Stomach (tissue), 9 donors: ENCODE results near the gene REEP6. TPM values are rescaled to one million over a fixed set of nuclear protein-coding genes. Genes with fewer than 3 reads are reported as not detected.
A peak's percentile ranks its signal among the peaks of the same experiment; 100 is the strongest.

Source experiments
- DNase-seq, 2 donors: peaks; one replicate each; pipeline versions ENCODE4 v3.0.0 to v3.0.0-alpha.2; 2013 to 2019
- H3K27ac ChIP-seq, 5 donors: fragments of 200-600 bp in 4 of 5; sonication (generic) in 4 of 5; one replicate each; pipeline ENCODE4 v1.5.1; 2013 to 2019; ENCODE audit warnings: mild to moderate bottlenecking in 1 of 5, moderate library complexity in 1 of 5
- H3K27me3 ChIP-seq, 3 donors: fragments of 200-600 bp; sonication (generic); one replicate each; pipeline ENCODE4 v1.5.1; 2017 to 2019; ENCODE audit warnings: mixed run types in 1 of 3
- H3K36me3 ChIP-seq, 4 donors: fragments of 200-600 bp; sonication (generic); 1 replicate in 3 of 4; 2 replicates in 1 of 4; pipeline ENCODE4 v1.5.1; 2016 to 2019
- H3K4me1 ChIP-seq, 4 donors: fragments of 200-600 bp; sonication (generic); one replicate each; pipeline ENCODE4 v1.5.1; 2016 to 2019
- H3K4me3 ChIP-seq, 4 donors: fragments of 200-600 bp; sonication (generic) in 3 of 4; one replicate each; pipeline ENCODE4 v1.5.1; 2016 to 2019; ENCODE audit warnings: mild to moderate bottlenecking in 1 of 4
- H3K9me3 ChIP-seq, 4 donors: fragments of 200-600 bp; sonication (generic); one replicate each; pipeline ENCODE4 v1.5.1; 2016 to 2019
- EP300 ChIP-seq: sonication (generic); formaldehyde crosslinking; IDR thresholded peaks from one replicate; pipeline ENCODE4 v1.6.1; 2017; ENCODE audit warnings: antibody characterized with exemption
- POLR2A ChIP-seq, 4 donors: fragments of 450-650 bp; IDR thresholded peaks; one replicate each; pipeline ENCODE4 v1.6.1; 2016; ENCODE audit warnings: antibody characterized with exemption in 4 of 4, control low read depth in 2 of 4, mild to moderate bottlenecking in 1 of 4, moderate library complexity in 1 of 4
- POLR2AphosphoS5 ChIP-seq, 3 donors: sonication (generic); formaldehyde crosslinking; IDR thresholded peaks; one replicate each; pipeline ENCODE4 v1.6.1; 2016; ENCODE audit warnings: antibody characterized with exemption in 3 of 3
- WGBS, 5 donors: extraction: QIAGEN DNeasy Blood & Tissue Kit in 3 of 5; methylation state at CpG; one replicate each; pipeline versions ENCODE4 v1.1.5 to v1.1.7; 2013 to 2018; 5-methylcytosine and 5-hydroxymethylcytosine counted together
- intact Hi-C: fragments of 100-400 bp; cut with DNase I; formaldehyde crosslinking; loops from one replicate; pipeline ENCODE4 v1.15.1; 2023; ENCODE audit warnings: low total_unique reads
- polyA plus RNA-seq, 3 donors: library from polyadenylated mRNA; stranded (reverse); fragments of 200-250 nt; gene quantifications; one replicate each; pipeline ENCODE4 v1.2.3, GENCODE V29; 2013
- total RNA-seq, 5 donors: library from RNA; depleted of rRNA; stranded (reverse); fragments of >200 nt; gene quantifications; one replicate each; pipeline versions ENCODE4 v1.1.0 to v1.2.3, GENCODE V29; 2014 to 2016
- TF ChIP-seq, protein P1 (sequence below), 7 experiments: fragments of 450-650 bp in 4 of 7; fragments of 200-600 bp in 3 of 7; sonication (generic) in 3 of 7; IDR thresholded peaks; one replicate each; pipeline ENCODE4 v1.5.1; 2016 to 2019; ENCODE audit warnings: antibody characterized with exemption in 7 of 7, control low read depth in 2 of 7, mild to moderate bottlenecking in 1 of 7
- donor health status: healthy with polysubstance abuse.
- donor health status: Bipolar disorder and iron deficiency.
- donor health status: healthy.

The REEP6 gene
- total and polyA plus RNA-seq, 8 donors = 3.5 to 24.3 (median 6.1) TPM; not detected in 3

DNA sequence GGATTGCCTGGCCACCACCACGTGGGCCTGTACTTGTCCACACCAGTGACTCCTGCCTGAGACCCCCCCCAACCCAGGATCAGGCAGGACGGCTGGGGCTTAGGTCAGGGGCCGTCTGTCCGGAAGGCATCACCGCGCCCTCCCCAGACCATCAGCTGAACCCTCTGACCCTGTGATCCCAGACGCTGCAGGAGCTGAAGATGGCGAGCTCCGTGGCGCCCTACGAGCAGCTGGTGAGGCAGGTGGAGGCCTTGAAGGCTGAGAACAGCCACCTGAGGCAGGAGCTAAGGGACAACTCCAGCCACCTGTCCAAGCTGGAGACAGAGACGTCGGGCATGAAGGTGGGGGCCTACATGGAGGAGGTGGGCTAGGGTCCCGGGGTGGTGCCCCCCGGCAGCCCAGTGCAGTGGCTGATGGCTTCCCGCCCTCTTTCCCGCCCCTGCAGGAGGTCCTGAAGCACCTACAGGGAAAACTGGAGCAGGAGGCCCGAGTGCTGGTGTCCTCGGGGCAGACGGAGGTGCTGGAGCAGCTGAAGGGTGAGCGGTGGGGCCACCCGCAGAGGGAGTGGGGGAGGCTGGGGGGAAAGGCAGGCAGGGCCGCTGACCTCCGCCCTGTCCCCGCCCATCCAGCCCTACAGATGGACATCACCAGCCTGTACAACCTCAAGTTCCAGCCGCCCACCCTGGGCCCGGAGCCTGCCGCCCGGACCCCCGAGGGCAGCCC is 38.0 kb upstream of the REEP6 start:
- H3K9me3 ChIP-seq = no peaks in the 10 kb centered on the region
- no peak overlapping the region for H3K27ac ChIP-seq
- DNase-seq = no peak
- H3K4me1 ChIP-seq = peaks cover 18 to 60% (median 47%) of the 10 kb centered on the region in 4 donors
- no peak overlapping the region for H3K4me3 ChIP-seq
- no peak for TF ChIP-seq POLR2A (IDR thresholded peaks at IDR 0.05)
- no peak for TF ChIP-seq POLR2AphosphoS5 (IDR thresholded peaks at IDR 0.05)
- TF ChIP-seq, protein P1, sequence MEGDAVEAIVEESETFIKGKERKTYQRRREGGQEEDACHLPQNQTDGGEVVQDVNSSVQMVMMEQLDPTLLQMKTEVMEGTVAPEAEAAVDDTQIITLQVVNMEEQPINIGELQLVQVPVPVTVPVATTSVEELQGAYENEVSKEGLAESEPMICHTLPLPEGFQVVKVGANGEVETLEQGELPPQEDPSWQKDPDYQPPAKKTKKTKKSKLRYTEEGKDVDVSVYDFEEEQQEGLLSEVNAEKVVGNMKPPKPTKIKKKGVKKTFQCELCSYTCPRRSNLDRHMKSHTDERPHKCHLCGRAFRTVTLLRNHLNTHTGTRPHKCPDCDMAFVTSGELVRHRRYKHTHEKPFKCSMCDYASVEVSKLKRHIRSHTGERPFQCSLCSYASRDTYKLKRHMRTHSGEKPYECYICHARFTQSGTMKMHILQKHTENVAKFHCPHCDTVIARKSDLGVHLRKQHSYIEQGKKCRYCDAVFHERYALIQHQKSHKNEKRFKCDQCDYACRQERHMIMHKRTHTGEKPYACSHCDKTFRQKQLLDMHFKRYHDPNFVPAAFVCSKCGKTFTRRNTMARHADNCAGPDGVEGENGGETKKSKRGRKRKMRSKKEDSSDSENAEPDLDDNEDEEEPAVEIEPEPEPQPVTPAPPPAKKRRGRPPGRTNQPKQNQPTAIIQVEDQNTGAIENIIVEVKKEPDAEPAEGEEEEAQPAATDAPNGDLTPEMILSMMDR (IDR thresholded peaks at IDR 0.05) = no peak
- no peak for TF ChIP-seq EP300
- intact Hi-C loops = no loop called here
- H3K27me3 ChIP-seq = peaks cover 51 to 100% (median 94%) of the 10 kb centered on the region in 3 donors
- no peaks in the 10 kb centered on the region for H3K36me3 ChIP-seq
- WGBS, 5 donors = 34 to 53% (median 44%) methylated on average over 11 to 30 of the region's 30 CpGs

DNA sequence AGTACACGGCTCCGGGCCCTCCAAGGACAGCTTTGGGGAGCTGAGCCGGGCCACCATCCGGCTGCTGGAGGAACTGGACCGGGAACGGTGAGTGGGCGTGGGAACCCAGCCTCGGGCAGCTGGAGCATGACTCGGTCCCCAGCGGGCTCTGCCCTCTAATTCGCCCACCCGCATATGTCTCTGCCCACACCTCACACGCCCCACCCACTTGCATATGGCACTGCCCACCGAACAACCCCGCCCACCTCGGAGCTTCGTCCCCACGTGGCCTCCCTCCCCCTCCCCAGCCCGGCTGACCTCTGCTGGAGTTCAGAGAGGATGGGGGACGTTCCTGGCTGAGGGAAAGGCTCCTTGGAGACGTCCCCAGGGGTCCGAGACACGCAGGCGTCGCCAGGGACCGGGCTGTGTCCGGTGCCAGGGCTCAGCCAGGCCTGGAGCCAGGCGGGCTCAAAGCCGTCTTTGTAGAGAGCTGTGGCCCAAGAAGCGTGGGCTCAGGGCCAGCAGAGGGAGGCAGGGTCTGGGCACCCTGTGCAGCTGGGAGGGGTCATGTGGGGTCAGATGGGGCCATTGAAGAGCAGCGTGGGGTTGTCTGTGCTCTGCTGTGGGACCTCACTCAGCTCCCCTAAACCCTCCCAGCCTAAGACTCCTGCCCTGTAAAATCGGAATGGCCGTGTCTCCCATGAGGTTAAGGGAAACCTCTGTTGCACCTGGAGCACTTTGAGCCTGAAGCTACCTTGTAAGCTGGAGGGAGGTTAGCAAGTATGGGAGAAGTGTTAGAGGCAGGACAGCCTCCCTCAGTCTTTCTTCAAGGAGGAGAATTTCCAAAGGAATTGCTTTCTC is 37.2 kb upstream of the REEP6 start:
- Histone ChIP-seq H3K4me3 (no peak overlapping the region), H3K36me3 (no peaks in the 10 kb centered on the region), H3K27me3 (peaks cover 51 to 100% (median 93%) of the 10 kb centered on the region in 3 donors), H3K27ac (no peak overlapping the region), H3K4me1 (peaks cover 18 to 60% (median 47%) of the 10 kb centered on the region in 4 donors), H3K9me3 (no peaks in the 10 kb centered on the region)
- intact Hi-C loops = no loop called here
- DNase-seq = peak in 1 of 2 donors; percentile 75
- TF ChIP-seq POLR2A (IDR thresholded peaks at IDR 0.05) (no peak), POLR2AphosphoS5 (IDR thresholded peaks at IDR 0.05) (no peak), EP300 (no peak)
- TF ChIP-seq, protein P1 (IDR thresholded peaks at IDR 0.05) = no peak
- 15 to 20% (median 16%) methylated on average over 7 to 33 of the region's 33 CpGs for WGBS, 5 donors

DNA sequence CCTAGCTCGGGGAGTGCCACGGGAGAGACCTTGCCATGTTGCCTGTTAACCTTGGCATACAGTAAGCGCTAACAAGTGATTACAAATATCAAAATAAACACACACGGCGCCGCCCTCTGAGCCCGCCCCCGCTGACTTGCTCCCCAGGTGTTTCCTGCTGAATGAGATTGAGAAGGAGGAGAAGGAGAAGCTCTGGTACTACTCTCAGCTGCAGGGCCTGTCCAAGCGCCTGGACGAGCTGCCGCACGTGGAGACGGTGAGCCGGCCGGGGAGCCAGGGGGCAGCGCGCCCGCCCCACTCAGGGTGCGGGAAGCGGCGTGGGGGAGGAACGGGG is 36.0 kb upstream of the REEP6 start:
- peaks cover 18 to 52% (median 45%) of the 10 kb centered on the region in 4 donors for H3K4me1 ChIP-seq
- intact Hi-C loops = no loop called here
- peak overlapping the region in 2 of 4 donors; percentile 2 to 18 for H3K4me3 ChIP-seq
- no peaks in the 10 kb centered on the region for H3K9me3 ChIP-seq
- WGBS, 5 donors = 3 to 10% (median 4%) methylated on average over 14 to 22 of the region's 22 CpGs
- peaks cover 0 to 4% (median under 1%) of the 10 kb centered on the region in 4 donors for H3K36me3 ChIP-seq
- TF ChIP-seq, protein P1 (IDR thresholded peaks at IDR 0.05) = no peak
- TF ChIP-seq EP300 = no peak
- TF ChIP-seq POLR2A (IDR thresholded peaks at IDR 0.05) = no peak
- no peak for TF ChIP-seq POLR2AphosphoS5 (IDR thresholded peaks at IDR 0.05)
- peaks cover 47 to 100% (median 81%) of the 10 kb centered on the region in 3 donors for H3K27me3 ChIP-seq
- H3K27ac ChIP-seq = peak overlapping the region in 1 of 5 donors; percentile 55
- DNase-seq = peak in 1 of 2 donors; percentile 54

DNA sequence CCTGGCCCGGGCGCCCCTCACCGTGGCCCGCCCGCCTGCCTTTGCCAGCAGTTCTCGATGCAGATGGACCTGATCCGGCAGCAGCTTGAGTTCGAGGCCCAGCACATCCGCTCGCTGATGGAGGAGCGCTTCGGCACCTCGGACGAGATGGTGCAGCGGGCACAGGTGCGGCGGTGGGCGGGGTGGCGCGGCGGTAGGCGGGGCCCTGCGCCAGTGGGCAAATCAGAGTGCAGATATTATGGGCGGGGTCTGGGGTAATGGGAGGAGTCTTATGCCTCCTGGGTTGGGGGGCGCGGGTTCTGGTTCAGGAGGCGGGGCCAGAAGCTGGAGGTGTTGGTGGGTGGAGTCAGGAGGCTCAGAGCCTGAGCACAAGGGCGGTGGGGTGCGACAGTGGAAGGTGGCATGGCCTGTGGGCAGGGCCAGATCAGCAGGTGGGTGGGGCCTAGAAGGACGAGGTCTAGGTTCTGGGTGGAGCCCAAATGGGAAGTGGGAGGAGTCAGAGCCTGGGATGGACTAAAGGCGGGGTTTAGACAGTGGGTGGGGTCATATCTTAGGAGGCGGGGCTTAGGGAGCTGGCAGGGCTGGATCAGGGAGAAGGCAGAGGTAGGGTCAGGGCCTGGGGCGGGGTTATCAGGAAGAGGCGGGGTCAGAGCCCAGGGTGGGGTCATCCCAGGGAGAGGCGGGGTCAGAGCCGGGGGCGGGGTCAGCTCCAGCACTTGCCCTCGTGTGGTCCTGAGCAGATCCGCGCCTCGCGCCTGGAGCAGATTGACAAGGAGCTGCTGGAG is 35.5 kb upstream of the REEP6 start:
- Histone ChIP-seq H3K4me3 (peak overlapping the region in 2 of 4 donors; percentile 2 to 18), H3K27me3 (peaks cover 41 to 100% (median 75%) of the 10 kb centered on the region in 3 donors), H3K9me3 (no peaks in the 10 kb centered on the region), H3K27ac (peak overlapping the region in 1 of 5 donors; percentile 55), H3K4me1 (peaks cover 18 to 49% (median 43%) of the 10 kb centered on the region in 4 donors), H3K36me3 (peaks cover 4 to 10% (median 6%) of the 10 kb centered on the region in 4 donors)
- peak; percentile 67 to 76 for DNase-seq
- 4 to 7% (median 6%) methylated on average over 30 to 42 of the region's 42 CpGs for WGBS, 5 donors
- no peak for TF ChIP-seq POLR2AphosphoS5 (IDR thresholded peaks at IDR 0.05)
- no peak for TF ChIP-seq POLR2A (IDR thresholded peaks at IDR 0.05)
- no peak for TF ChIP-seq EP300
- TF ChIP-seq, protein P1 (IDR thresholded peaks at IDR 0.05) = no peak
- intact Hi-C loops = no loop called here
